GM23338 (cell line): ENCODE measurements around the gene PLEKHM2.

ENCODE experiments used
- CREB1 ChIP-seq: fragments of 250-450 bp; sonication (Bioruptor Pico); IDR thresholded peaks from 2 replicates; pipeline ENCODE4 v1.5.0; 2020; ENCODE audit warnings: low read depth, mild to moderate bottlenecking, moderate library complexity
- EZH2 ChIP-seq: fragments of 200-600 bp; sonication (generic); IDR thresholded peaks from one replicate; pipeline ENCODE4 v1.8.0; 2017; ENCODE audit warnings: antibody characterized with exemption, mild to moderate bottlenecking, low read depth; ENCODE audit not compliant: unreplicated experiment
- EZH2phosphoT487 ChIP-seq: fragments of 200-600 bp; sonication (generic); IDR thresholded peaks from one replicate; pipeline ENCODE4 v1.8.1; 2018; ENCODE audit warnings: antibody characterized with exemption; ENCODE audit not compliant: unreplicated experiment
- JUNB ChIP-seq: IDR thresholded peaks from one replicate; pipeline ENCODE4 v1.6.1; 2016; ENCODE audit warnings: antibody characterized with exemption; ENCODE audit not compliant: unreplicated experiment
- POLR2AphosphoS5 ChIP-seq: IDR thresholded peaks from 2 replicates; pipeline ENCODE4 v1.6.1; 2016; ENCODE audit warnings: antibody characterized with exemption, low read depth
- ZNF114 ChIP-seq: fragments of 250-450 bp; sonication (Bioruptor Pico); IDR thresholded peaks from 2 replicates; pipeline ENCODE4 v1.5.0; 2020; ENCODE audit warnings: mild to moderate bottlenecking, moderate library complexity
- TF ChIP-seq, protein P1 (sequence below), 2 experiments: fragments of 200-600 bp in 1 of 2; sonication (generic) in 1 of 2; conservative IDR thresholded peaks; 2 replicates each; pipeline versions ENCODE4 v1.5.1 to v1.6.1; 2016 to 2017; ENCODE audit warnings: antibody characterized with exemption in 2 of 2, low read depth in 2 of 2, mild to moderate bottlenecking in 2 of 2, moderate library complexity in 1 of 2
- TF ChIP-seq, protein P2 (sequence below): IDR thresholded peaks from one replicate; pipeline ENCODE4 v1.6.1; 2018; ENCODE audit warnings: antibody characterized with exemption; ENCODE audit not compliant: unreplicated experiment

GRCh38 chr1:15669864-15670263 lies 14.3 kb upstream of the PLEKHM2 start:
- TF ChIP-seq, protein P1, sequence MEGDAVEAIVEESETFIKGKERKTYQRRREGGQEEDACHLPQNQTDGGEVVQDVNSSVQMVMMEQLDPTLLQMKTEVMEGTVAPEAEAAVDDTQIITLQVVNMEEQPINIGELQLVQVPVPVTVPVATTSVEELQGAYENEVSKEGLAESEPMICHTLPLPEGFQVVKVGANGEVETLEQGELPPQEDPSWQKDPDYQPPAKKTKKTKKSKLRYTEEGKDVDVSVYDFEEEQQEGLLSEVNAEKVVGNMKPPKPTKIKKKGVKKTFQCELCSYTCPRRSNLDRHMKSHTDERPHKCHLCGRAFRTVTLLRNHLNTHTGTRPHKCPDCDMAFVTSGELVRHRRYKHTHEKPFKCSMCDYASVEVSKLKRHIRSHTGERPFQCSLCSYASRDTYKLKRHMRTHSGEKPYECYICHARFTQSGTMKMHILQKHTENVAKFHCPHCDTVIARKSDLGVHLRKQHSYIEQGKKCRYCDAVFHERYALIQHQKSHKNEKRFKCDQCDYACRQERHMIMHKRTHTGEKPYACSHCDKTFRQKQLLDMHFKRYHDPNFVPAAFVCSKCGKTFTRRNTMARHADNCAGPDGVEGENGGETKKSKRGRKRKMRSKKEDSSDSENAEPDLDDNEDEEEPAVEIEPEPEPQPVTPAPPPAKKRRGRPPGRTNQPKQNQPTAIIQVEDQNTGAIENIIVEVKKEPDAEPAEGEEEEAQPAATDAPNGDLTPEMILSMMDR (conservative IDR thresholded peaks at IDR 0.05; ENCODE audit: low read depth in 2 of 2): no peak
- TF ChIP-seq POLR2AphosphoS5: no peak
- TF ChIP-seq, protein P2, sequence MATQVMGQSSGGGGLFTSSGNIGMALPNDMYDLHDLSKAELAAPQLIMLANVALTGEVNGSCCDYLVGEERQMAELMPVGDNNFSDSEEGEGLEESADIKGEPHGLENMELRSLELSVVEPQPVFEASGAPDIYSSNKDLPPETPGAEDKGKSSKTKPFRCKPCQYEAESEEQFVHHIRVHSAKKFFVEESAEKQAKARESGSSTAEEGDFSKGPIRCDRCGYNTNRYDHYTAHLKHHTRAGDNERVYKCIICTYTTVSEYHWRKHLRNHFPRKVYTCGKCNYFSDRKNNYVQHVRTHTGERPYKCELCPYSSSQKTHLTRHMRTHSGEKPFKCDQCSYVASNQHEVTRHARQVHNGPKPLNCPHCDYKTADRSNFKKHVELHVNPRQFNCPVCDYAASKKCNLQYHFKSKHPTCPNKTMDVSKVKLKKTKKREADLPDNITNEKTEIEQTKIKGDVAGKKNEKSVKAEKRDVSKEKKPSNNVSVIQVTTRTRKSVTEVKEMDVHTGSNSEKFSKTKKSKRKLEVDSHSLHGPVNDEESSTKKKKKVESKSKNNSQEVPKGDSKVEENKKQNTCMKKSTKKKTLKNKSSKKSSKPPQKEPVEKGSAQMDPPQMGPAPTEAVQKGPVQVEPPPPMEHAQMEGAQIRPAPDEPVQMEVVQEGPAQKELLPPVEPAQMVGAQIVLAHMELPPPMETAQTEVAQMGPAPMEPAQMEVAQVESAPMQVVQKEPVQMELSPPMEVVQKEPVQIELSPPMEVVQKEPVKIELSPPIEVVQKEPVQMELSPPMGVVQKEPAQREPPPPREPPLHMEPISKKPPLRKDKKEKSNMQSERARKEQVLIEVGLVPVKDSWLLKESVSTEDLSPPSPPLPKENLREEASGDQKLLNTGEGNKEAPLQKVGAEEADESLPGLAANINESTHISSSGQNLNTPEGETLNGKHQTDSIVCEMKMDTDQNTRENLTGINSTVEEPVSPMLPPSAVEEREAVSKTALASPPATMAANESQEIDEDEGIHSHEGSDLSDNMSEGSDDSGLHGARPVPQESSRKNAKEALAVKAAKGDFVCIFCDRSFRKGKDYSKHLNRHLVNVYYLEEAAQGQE: no peak
- no peak for TF ChIP-seq EZH2phosphoT487
- no peak for TF ChIP-seq EZH2
- TF ChIP-seq JUNB: no peak
- TF ChIP-seq ZNF114 (CRISPR knock-in tag): no peak
- no peak for TF ChIP-seq CREB1 (CRISPR knock-in tag)
